DMS 273 treated with DMSO at 0.1 percent for 48 hours (cell line): Measurements from ENCODE around the gene IL9R.
"Not testable (repeated sequence)": the region's sequence is repeated elsewhere in the genome, so short reads cannot be mapped to it uniquely, and the experiment has no call there.

ENCODE experiments used
- DNase-seq: peaks from one replicate; lab custom pipeline; 2025; lab: John Stamatoyannopoulos, UW

The IL9R gene

DNA sequence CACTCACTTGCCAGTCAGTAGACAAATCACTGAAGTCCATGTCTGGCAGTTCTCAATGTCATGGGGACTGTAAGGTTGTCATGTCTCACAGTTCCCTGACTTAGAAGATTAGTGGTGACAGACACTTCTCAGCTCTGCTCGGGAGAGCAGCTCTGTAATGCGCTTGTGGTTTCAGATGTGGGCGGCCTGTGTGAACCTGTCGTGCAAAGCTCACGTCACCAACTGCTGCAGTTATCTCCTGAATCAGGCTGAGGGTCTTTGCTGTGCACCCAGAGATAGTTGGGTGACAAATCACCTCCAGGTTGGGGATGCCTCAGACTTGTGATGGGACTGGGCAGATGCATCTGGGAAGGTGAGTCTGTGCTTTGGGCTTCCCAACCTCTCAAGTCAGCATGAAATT lies at the start of gene IL9R:
TSS of gene IL9R (plus strand) at position 261 of the 400 bp plus-strand sequence. CDS start at position 325, 64 bp downstream.
- no peak for DNase-seq

- DNase-seq = no peak
Measured at GRCh38 chrX:155949098-155949497, 48.4 kb upstream of the IL9R start.

- no peak for DNase-seq
Measured at GRCh38 chrX:155951237-155951789, 46.2 kb upstream of the IL9R start.

GRCh38 chrX:155953055-155953454 lies 44.4 kb upstream of the IL9R start:
- DNase-seq = no peak

DNA sequence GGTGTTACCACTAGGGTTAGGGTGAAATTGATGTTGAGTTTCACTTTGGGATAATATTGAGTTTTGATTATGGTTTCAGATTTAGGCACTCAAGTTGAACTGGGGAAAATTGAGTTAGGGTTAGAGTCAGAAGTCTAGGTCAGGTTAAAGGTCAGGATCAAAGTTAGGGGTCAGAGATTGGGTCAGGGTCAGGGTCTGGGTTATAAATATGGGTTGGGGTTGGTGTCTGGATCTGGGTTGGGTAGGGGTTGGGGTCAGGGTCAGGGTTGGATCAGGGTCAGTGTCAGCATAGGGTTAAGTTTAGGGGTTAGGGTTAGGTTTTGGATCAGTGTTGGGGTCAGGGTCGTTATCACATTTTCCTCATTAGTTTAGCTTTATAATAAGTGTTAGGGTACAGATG lies 42.7 kb upstream of the IL9R start:
- no peak for DNase-seq

DNA sequence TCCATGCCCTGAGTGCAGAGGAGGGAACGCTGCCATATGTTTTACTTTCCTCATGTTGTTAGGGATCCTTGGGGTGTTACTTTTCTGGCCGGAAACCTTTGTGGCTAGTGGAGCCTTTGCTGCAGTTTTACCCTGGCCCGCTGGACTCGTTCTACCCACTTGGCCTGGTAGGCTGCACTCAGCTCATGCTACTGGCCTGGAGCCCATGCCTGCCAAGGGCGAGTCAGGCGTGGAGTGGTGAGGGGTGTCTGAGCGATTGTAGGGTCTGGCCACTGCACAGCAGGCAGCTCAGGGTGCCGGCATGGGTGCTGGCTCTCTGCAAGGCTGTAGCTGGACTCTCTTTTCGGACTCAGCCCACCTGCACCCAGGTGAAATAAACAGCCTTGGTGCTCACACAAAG lies 41.4 kb upstream of the IL9R start:
- no peak for DNase-seq

- DNase-seq = no peak
Measured at GRCh38 chrX:155956649-155957048, 40.8 kb upstream of the IL9R start.

DNA sequence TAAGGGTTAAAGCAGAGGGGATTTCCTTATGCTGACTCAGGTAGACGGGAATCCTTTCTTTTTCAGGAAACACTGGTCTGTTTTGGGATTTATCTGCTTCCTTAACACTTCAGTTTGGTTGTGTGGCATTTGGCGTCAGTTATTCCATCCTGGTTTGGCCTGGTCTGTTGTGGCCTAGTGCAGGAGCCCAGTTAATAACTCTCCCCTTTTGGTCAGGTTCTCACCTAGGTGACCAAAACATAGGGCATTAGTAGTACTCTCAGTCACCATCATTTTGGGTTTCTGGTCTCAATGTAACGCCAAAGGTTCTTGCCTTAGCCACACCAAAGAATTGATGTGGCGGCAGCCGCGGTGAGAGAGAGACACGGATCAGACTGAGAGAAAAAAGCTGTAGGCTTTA lies 39.7 kb upstream of the IL9R start:
- no peak for DNase-seq

DNA sequence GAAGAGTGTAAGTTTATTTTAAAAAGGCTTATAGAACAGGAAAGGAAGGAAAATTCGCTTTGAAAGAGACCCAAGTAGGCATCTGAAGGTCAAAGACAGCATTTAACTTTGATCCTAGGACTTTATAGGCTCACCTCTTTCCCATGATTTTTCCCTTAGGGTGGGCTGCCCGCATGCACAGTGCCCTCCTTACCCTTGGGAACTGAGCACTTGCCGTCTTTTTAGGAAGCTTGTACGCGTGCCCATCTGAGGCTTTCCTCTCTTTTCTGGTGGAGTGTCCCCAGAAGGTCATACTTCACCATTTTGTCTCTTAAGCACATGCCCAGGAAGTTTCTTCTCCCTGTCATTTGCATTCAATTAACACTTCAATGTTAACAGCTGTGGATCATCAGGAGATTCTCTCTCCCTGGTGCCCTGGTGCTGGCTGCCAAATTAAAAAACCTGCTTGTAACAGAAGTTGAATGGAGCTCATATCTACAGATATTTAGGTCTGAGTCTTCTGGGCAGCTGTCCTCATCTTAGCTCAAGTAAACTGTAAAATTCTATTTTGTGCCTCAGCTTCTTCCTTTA lies 38.4 kb upstream of the IL9R start:
- no peak for DNase-seq

DNA sequence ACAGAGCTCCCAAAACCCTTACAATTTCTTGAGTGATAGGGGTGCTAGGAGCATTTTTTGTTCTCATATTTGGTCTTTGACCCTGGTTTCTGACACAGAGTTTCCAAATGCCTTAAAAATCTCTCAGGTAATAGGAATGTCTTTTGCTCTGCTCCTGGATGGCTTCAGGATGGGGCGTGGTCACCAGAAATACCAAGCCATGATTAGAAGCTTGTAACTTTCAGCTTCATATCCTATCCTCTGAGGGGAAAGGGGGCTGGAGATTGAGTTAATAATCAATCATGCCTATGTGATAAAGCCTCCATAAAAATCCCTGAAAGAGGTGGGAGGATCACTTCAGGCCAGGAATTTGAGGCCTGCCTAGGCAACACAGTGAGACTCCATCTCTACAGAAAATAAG lies 34.6 kb upstream of the IL9R start:
- DNase-seq = no peak

GRCh38 chrX:155966876-155967275 lies 30.6 kb upstream of the IL9R start:
- peak; percentile 66 for DNase-seq

- no peak for DNase-seq
Measured at GRCh38 chrX:155967653-155968325, 29.7 kb upstream of the IL9R start.

DNA sequence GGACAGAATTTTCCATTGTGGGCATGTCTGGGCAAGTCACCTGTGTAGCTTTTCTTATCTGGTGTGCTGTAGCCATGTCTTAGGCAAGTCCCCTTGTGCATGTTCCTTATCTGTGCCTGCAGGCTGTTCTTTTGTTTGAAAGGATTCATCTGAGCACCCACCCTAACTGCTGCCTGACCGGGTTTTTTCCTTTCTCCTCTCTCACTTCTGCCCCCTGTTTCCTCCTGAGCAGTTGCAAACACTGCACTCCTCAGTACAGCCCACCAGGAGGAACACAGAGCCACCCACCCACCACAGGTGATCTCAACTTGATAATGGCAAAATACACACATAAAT lies 29.2 kb upstream of the IL9R start:
- DNase-seq = no peak

GRCh38 chrX:155968791-155969190 lies 28.7 kb upstream of the IL9R start:
- DNase-seq = no peak

DNA sequence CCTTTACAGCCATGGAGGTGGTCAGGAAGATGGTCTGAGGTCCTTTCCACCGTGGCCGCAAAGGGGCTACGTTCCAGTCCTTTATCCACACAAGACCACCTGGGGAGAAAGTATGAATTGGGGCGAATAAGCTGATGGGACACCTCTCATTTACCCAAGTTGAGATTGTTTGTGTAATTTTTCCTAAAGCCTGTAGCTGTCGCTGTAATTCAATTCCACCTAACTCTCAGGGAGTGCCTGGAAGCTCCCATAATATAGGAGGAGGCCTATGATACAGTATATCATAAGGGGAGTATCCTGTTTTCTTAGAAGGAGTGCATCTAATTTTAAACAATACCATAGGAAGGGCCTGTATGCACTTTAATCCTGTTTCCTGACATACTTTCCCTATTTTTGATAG lies 25.8 kb upstream of the IL9R start:
- DNase-seq = not testable (repeated sequence)

GRCh38 chrX:155972241-155972640 lies 25.3 kb upstream of the IL9R start:
- DNase-seq = not testable (repeated sequence)

DNA sequence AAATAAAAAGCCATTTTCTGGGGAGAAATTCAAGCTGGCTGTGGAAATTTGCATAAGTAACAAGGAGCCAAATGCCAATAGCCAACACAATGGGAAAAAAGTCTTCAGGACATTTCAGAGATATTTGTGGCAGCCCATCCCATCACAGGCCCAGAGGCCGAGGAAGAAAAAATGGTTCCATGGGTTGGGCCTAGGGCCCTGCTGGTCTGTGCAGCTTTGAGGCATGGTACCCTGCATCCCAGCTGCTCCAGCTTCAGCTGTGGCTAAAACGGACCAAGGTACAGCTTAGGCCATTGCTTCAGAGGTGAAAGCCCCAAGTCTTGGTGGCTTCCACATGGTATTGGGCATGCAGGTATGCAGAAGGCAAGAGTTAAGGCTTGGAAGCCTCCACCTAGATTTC lies 14.2 kb upstream of the IL9R start:
- DNase-seq = no peak

DNA sequence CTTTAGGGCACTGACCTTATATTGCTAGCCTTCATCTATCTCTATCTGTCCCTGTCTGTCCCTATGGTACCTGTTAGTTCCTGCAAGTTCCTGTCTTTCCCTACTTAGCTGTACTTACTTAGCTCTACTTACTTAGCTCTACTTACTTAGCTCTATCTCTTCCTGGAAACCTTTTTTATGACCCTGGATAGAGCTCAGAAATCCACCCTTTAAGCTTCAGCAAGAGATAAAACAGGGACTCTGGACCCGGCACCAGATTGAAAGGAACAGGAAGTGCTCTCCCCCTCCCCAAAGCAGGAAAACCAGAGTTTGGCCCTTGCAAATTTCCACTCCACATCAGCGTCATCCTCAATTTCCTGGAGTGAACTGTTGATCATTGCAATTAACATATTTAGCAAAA lies 12.3 kb upstream of the IL9R start:
- no peak for DNase-seq

- not testable (repeated sequence) for DNase-seq
Measured at GRCh38 chrX:155986995-155987394, 10.5 kb upstream of the IL9R start.

DNA sequence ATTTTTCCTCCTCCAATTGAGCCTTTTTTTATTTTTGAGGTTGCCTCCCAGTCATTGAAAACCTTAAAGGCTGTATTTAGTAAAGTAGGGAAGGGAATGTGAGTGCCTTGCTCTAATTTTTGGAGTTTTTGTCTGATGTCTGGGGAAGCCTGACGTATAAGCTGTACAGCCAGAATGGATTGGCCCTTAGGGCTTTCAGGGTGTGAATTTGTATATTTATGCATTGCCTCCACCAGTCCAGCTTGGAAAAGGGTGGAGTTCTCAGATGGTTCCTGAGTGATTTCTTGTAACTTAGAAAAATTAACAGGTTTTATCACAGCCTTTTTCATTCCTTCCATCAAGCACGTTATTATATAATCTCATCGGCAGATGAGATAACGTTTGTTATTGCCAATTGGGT lies 8.6 kb upstream of the IL9R start:
- no peak for DNase-seq

GRCh38 chrX:155993421-155993820 lies 4.1 kb upstream of the IL9R start:
- no peak for DNase-seq

DNA sequence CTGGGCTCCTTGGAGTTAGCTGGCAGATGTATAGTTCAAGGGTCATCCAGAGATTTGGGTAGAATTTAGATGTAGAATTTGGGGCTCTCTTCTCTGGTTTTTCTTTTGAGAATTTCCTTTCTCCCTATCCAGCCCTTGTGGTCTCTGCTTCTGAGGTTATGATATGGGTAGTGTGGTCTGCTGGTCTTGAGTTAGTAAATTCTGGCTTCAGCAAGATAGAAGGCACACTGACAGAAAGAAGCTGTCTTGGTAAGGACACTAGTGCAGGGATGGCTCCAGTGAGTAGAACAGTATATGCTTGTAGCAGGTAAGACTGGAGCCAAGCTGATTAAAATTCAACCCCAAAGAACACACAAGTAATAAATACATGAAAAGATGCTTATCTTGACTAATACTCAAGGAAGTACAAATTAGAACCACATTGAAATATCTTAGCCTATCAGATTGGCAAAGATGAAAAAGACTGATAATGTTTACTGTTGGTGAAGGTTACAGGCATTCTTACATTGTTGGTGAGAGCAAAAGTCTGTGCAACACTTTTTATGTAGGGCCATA lies 2.1 kb upstream of the IL9R start:
- DNase-seq = no peak

GRCh38 chrX:155998116-155998515 lies 620 bp downstream of the IL9R start:
- DNase-seq = no peak
